Karpas-422 (cell line): ENCODE measurements around the gene SETSIP. TPM values are rescaled to one million over a fixed set of nuclear protein-coding genes. Genes with fewer than 3 reads are reported as not detected.

Source experiments
- DNase-seq: peaks from one replicate; pipeline ENCODE4 v3.0.0-alpha.2; 2015
- H2AFZ ChIP-seq: fragments of 200-600 bp; sonication (generic); 2 replicates; pipeline ENCODE4 v1.6.1; 2014; ENCODE audit warnings: antibody characterized with exemption, low read length, mixed read lengths
- H3K27ac ChIP-seq: fragments of 200-600 bp; sonication (generic); 2 replicates; pipeline ENCODE4 v1.5.1; 2014; ENCODE audit warnings: mild to moderate bottlenecking, low read length, moderate library complexity
- H3K27me3 ChIP-seq: fragments of 200-600 bp; sonication (generic); 2 replicates; pipeline ENCODE4 v1.6.1; 2014; ENCODE audit warnings: low read length, mixed read lengths
- H3K36me3 ChIP-seq: fragments of 200-600 bp; sonication (generic); 2 replicates; pipeline ENCODE4 v1.6.1; 2014; ENCODE audit warnings: low read length, mixed read lengths; ENCODE audit not compliant: insufficient read depth
- H3K4me1 ChIP-seq: fragments of 200-600 bp; sonication (generic); 2 replicates; pipeline ENCODE4 v1.6.1; 2014; ENCODE audit warnings: mild to moderate bottlenecking, low read length, mixed read lengths
- H3K4me2 ChIP-seq: fragments of 200-600 bp; sonication (generic); 2 replicates; pipeline ENCODE4 v1.6.1; 2014; ENCODE audit warnings: low read length, low read depth, mild to moderate bottlenecking; ENCODE audit not compliant: poor library complexity, severe bottlenecking
- H3K4me3 ChIP-seq: fragments of 200-600 bp; sonication (generic); 2 replicates; pipeline ENCODE4 v1.5.1; 2014; ENCODE audit warnings: mild to moderate bottlenecking, antibody characterized with exemption, low read length, mixed read lengths
- H3K79me2 ChIP-seq: fragments of 200-600 bp; sonication (generic); 2 replicates; pipeline ENCODE4 v1.6.1; 2014; ENCODE audit warnings: mild to moderate bottlenecking, low read length, mixed read lengths
- H3K9ac ChIP-seq: fragments of 200-600 bp; sonication (generic); 2 replicates; pipeline ENCODE4 v1.6.0; 2014; ENCODE audit warnings: low read length
- H3K9me2 ChIP-seq: fragments of 200-600 bp; sonication (generic), shearing (Covaris generic); replicated peaks from 2 replicates; pipeline ENCODE4 v1.6.0; 2014; ENCODE audit warnings: mild to moderate bottlenecking, low read length, moderate library complexity; ENCODE audit not compliant: insufficient read depth
- H3K9me3 ChIP-seq: fragments of 300-700, 200-600 bp; sonication (generic); 2 replicates; pipeline ENCODE4 v1.6.1; 2014; ENCODE audit warnings: low read length, mixed read lengths
- H4K20me1 ChIP-seq: fragments of 200-600 bp; sonication (generic); 2 replicates; pipeline ENCODE4 v1.6.1; 2014; ENCODE audit warnings: mild to moderate bottlenecking, antibody characterized with exemption, low read length, low read depth; ENCODE audit not compliant: insufficient read depth
- total RNA-seq: library from RNA; depleted of rRNA; stranded (reverse); fragments of >200 nt; shearing (Covaris generic); gene quantifications from 2 replicates; pipeline ENCODE4 v1.2.3, GENCODE V29; 2014; ENCODE audit warnings: low replicate concordance; rRNA removed

SETSIP gene
- 0.32 and 0.89 TPM in 2 replicates for total RNA-seq

GRCh38 chr1:92075311-92075710 lies at the start of gene SETSIP:
Gene SETSIP (minus strand): TSS chr1:92075411. CDS start chr1:92075411, 0 bp downstream.
- Histone ChIP-seq H2AFZ (no peak within 1 kb of the TSS), H3K9me2 (no peaks in the 10 kb centered on the region), H3K27ac (no peak within 1 kb of the TSS), H3K79me2 (no peaks in the 10 kb centered on the region), H3K4me2 (no peak within 1 kb of the TSS), H4K20me1 (no peaks in the 10 kb centered on the region), H3K4me3 (no peak within 1 kb of the TSS), H3K36me3 (no peaks in the 10 kb centered on the region), H3K4me1 (peaks cover 4% of the 10 kb centered on the region), H3K9ac (no peak within 1 kb of the TSS), H3K9me3 (no peaks in the 10 kb centered on the region), H3K27me3 (no peaks in the 10 kb centered on the region)
- no peak for DNase-seq

GRCh38 chr1:92123868-92124267 lies 48.7 kb upstream of the SETSIP start:
- Histone ChIP-seq H3K4me3 (no peak overlapping the region), H3K9me3 (no peaks in the 10 kb centered on the region), H2AFZ (no peak overlapping the region), H3K27me3 (no peaks in the 10 kb centered on the region), H3K79me2 (no peaks in the 10 kb centered on the region), H3K9ac (no peak overlapping the region), H3K36me3 (no peaks in the 10 kb centered on the region), H3K4me1 (no peaks in the 10 kb centered on the region), H3K27ac (no peak overlapping the region), H3K4me2 (no peak overlapping the region), H3K9me2 (no peaks in the 10 kb centered on the region), H4K20me1 (no peaks in the 10 kb centered on the region)
- DNase-seq, result no peak

GRCh38 chr1:92118826-92119225 lies 43.6 kb upstream of the SETSIP start:
- Histone ChIP-seq H3K4me1 (no peaks in the 10 kb centered on the region), H3K9ac (no peak overlapping the region), H3K36me3 (no peaks in the 10 kb centered on the region), H3K27ac (no peak overlapping the region), H4K20me1 (no peaks in the 10 kb centered on the region), H3K9me2 (no peaks in the 10 kb centered on the region), H3K4me3 (no peak overlapping the region), H3K79me2 (no peaks in the 10 kb centered on the region), H3K27me3 (no peaks in the 10 kb centered on the region), H3K9me3 (no peaks in the 10 kb centered on the region), H2AFZ (no peak overlapping the region), H3K4me2 (no peak overlapping the region)
- DNase-seq, result no peak

GRCh38 chr1:92117526-92117925 lies 42.3 kb upstream of the SETSIP start:
- no peaks in the 10 kb centered on the region for H3K36me3 ChIP-seq
- no peak overlapping the region for H3K4me2 ChIP-seq
- H3K27me3 ChIP-seq, result no peaks in the 10 kb centered on the region
- no peaks in the 10 kb centered on the region for H3K9me3 ChIP-seq
- H3K4me1 ChIP-seq, result no peaks in the 10 kb centered on the region
- H3K9me2 ChIP-seq, result no peaks in the 10 kb centered on the region
- H4K20me1 ChIP-seq, result no peaks in the 10 kb centered on the region
- H3K9ac ChIP-seq, result no peak overlapping the region
- no peak overlapping the region for H3K27ac ChIP-seq
- no peak for DNase-seq
- H3K4me3 ChIP-seq, result no peak overlapping the region
- no peak overlapping the region for H2AFZ ChIP-seq
- H3K79me2 ChIP-seq, result no peaks in the 10 kb centered on the region

- no peak overlapping the region for H3K9ac ChIP-seq
- no peaks in the 10 kb centered on the region for H3K36me3 ChIP-seq
- H4K20me1 ChIP-seq, result no peaks in the 10 kb centered on the region
- no peak for DNase-seq
- no peak overlapping the region for H3K4me2 ChIP-seq
- H3K4me1 ChIP-seq, result no peaks in the 10 kb centered on the region
- no peaks in the 10 kb centered on the region for H3K9me2 ChIP-seq
- no peaks in the 10 kb centered on the region for H3K79me2 ChIP-seq
- H3K27me3 ChIP-seq, result no peaks in the 10 kb centered on the region
- no peak overlapping the region for H3K4me3 ChIP-seq
- H3K27ac ChIP-seq, result no peak overlapping the region
- no peak overlapping the region for H2AFZ ChIP-seq
- H3K9me3 ChIP-seq, result no peaks in the 10 kb centered on the region
Observed at GRCh38 chr1:92108631-92109030, 33.4 kb upstream of the SETSIP start.

- no peaks in the 10 kb centered on the region for H3K9me2 ChIP-seq
- H3K4me3 ChIP-seq, result no peak overlapping the region
- H2AFZ ChIP-seq, result no peak overlapping the region
- H3K9ac ChIP-seq, result no peak overlapping the region
- H3K36me3 ChIP-seq, result no peaks in the 10 kb centered on the region
- no peaks in the 10 kb centered on the region for H3K4me1 ChIP-seq
- H3K27me3 ChIP-seq, result no peaks in the 10 kb centered on the region
- H3K27ac ChIP-seq, result no peak overlapping the region
- no peaks in the 10 kb centered on the region for H3K9me3 ChIP-seq
- no peaks in the 10 kb centered on the region for H4K20me1 ChIP-seq
- no peak overlapping the region for H3K4me2 ChIP-seq
- H3K79me2 ChIP-seq, result no peaks in the 10 kb centered on the region
- DNase-seq, result no peak
Observed at GRCh38 chr1:92105546-92106081, 30.4 kb upstream of the SETSIP start.

- Histone ChIP-seq H3K4me2 (no peak overlapping the region), H3K9me3 (no peaks in the 10 kb centered on the region), H3K4me1 (no peaks in the 10 kb centered on the region), H3K27ac (no peak overlapping the region), H3K9ac (no peak overlapping the region), H3K27me3 (no peaks in the 10 kb centered on the region), H3K36me3 (no peaks in the 10 kb centered on the region), H4K20me1 (no peaks in the 10 kb centered on the region), H3K9me2 (no peaks in the 10 kb centered on the region), H2AFZ (no peak overlapping the region), H3K4me3 (no peak overlapping the region), H3K79me2 (no peaks in the 10 kb centered on the region)
- no peak for DNase-seq
Observed at GRCh38 chr1:92096317-92096716, 21.1 kb upstream of the SETSIP start.

- no peak for DNase-seq
Observed at GRCh38 chr1:92095874-92096273, 20.7 kb upstream of the SETSIP start.

GRCh38 chr1:92094595-92094994 lies 19.4 kb upstream of the SETSIP start:
- Histone ChIP-seq H4K20me1 (no peaks in the 10 kb centered on the region), H3K4me2 (no peak overlapping the region), H3K79me2 (no peaks in the 10 kb centered on the region), H3K36me3 (no peaks in the 10 kb centered on the region), H3K4me1 (no peaks in the 10 kb centered on the region), H3K27ac (no peak overlapping the region), H3K4me3 (no peak overlapping the region), H3K9me3 (no peaks in the 10 kb centered on the region), H3K9me2 (no peaks in the 10 kb centered on the region), H3K27me3 (no peaks in the 10 kb centered on the region), H2AFZ (no peak overlapping the region), H3K9ac (no peak overlapping the region)
- DNase-seq, result no peak

More at GRCh38 chr1:92095874-92096273, 20.7 kb upstream of the SETSIP start:
- Histone ChIP-seq H3K9ac (no peak overlapping the region), H3K9me2 (no peaks in the 10 kb centered on the region), H3K4me2 (no peak overlapping the region), H3K27ac (no peak overlapping the region), H3K4me3 (no peak overlapping the region), H3K27me3 (no peaks in the 10 kb centered on the region), H3K4me1 (no peaks in the 10 kb centered on the region), H3K36me3 (no peaks in the 10 kb centered on the region), H3K9me3 (no peaks in the 10 kb centered on the region), H3K79me2 (no peaks in the 10 kb centered on the region), H4K20me1 (no peaks in the 10 kb centered on the region), H2AFZ (no peak overlapping the region)
